H1 (cell line): ENCODE results near the gene BIRC2. TPM values are rescaled to one million over a fixed set of nuclear protein-coding genes. Genes with fewer than 3 reads are reported as not detected.

Source experiments
- CTCF ChIA-PET: fragments of 300-600 bp; sonication (Branson Sonifier 250); formaldehyde crosslinking; loops from one replicate; lab custom pipeline; 2021; ENCODE audit not compliant: partially characterized antibody; lab: Charles Lee
- POLR2A ChIA-PET: fragments of 300-600 bp; sonication (Branson Sonifier 250); formaldehyde crosslinking; loops from one replicate; lab custom pipeline; 2021; ENCODE audit warnings: inconsistent platforms; ENCODE audit not compliant: partially characterized antibody; lab: Charles Lee
- DNase-seq, 2 experiments: peaks; one replicate each; pipeline versions ENCODE4 v3.0.0 to v3.0.0-alpha.2; 2010 to 2022; ENCODE audit warnings: low spot score in 2 of 2, low read depth in 1 of 2, mixed read lengths in 1 of 2
- FAIRE-seq: peaks from 2 replicates; lab custom pipeline; 2011; peaks lifted over from hg19 to GRCh38; lab: Jason Lieb, UNC
- H2AFZ ChIP-seq: 2 replicates; pipeline ENCODE4 v1.8.1; 2012; ENCODE audit warnings: low read length, inconsistent platforms
- H2AK5ac ChIP-seq: 2 replicates; pipeline ENCODE4 v1.6.1; 2013; ENCODE audit warnings: low read depth, low read length
- H2BK120ac ChIP-seq: replicated peaks from 2 replicates; pipeline ENCODE3; 2013; ENCODE audit warnings: low read depth, low read length, inconsistent platforms
- H2BK12ac ChIP-seq: 2 replicates; pipeline ENCODE4 v1.6.1; 2013; ENCODE audit warnings: low read depth, low read length
- H2BK15ac ChIP-seq: 2 replicates; pipeline ENCODE4 v1.6.1; 2013; ENCODE audit warnings: low read length
- H2BK20ac ChIP-seq: 2 replicates; pipeline ENCODE4 v1.6.1; 2013; ENCODE audit warnings: low read length
- H2BK5ac ChIP-seq: 2 replicates; pipeline ENCODE4 v1.6.1; 2013; ENCODE audit warnings: low read depth, low read length
- H3K14ac ChIP-seq: 2 replicates; pipeline ENCODE4 v1.6.1; 2013; ENCODE audit warnings: inconsistent platforms; ENCODE audit not compliant: insufficient read length
- H3K18ac ChIP-seq: 2 replicates; pipeline ENCODE4 v1.6.1; 2013; ENCODE audit warnings: low read length; ENCODE audit errors: extremely low read depth
- H3K23ac ChIP-seq: 2 replicates; pipeline ENCODE4 v1.6.1; 2013; ENCODE audit warnings: inconsistent platforms; ENCODE audit not compliant: insufficient read length
- H3K23me2 ChIP-seq: 2 replicates; pipeline ENCODE4 v1.6.1; 2013; ENCODE audit warnings: low read depth, low read length
- H3K27ac ChIP-seq: 2 replicates; pipeline ENCODE4 v1.6.1; 2011; ENCODE audit warnings: low read depth, low read length, inconsistent platforms
- H3K27me3 ChIP-seq, 4 experiments: replicated peaks in 1 of 4; 1 replicate in 1 of 4; 2 replicates in 3 of 4; pipeline versions ENCODE4 v1.6.1 to v1.8.1; 2011 to 2013; ENCODE audit warnings: low read length in 3 of 4, mild to moderate bottlenecking in 3 of 4, inconsistent platforms in 2 of 4, mixed read lengths in 2 of 4, moderate library complexity in 1 of 4; ENCODE audit not compliant: control insufficient read depth in 3 of 4, insufficient read depth in 3 of 4; ENCODE audit errors: extremely low read depth in 1 of 4
- H3K36me3 ChIP-seq, 4 experiments: 2 replicates each; pipeline versions ENCODE4 v1.6.1 to v1.8.1; 2011 to 2013; ENCODE audit warnings: mild to moderate bottlenecking in 4 of 4, low read length in 3 of 4, moderate library complexity in 2 of 4, control low read depth in 1 of 4, inconsistent platforms in 1 of 4; ENCODE audit not compliant: insufficient read depth in 4 of 4, control insufficient read depth in 2 of 4
- H3K4ac ChIP-seq: replicated peaks from 2 replicates; pipeline ENCODE3; 2013; ENCODE audit warnings: low read length, low read depth, mixed read lengths, inconsistent platforms; ENCODE audit not compliant: insufficient read length
- H3K4me1 ChIP-seq, 4 experiments: replicated peaks in 1 of 4; 1 replicate in 1 of 4; 2 replicates in 3 of 4; pipeline versions ENCODE4 v1.6.1 to v1.8.1; 2011 to 2013; ENCODE audit warnings: low read length in 3 of 4, inconsistent platforms in 2 of 4, mixed read lengths in 1 of 4; ENCODE audit not compliant: insufficient read depth in 4 of 4, control insufficient read depth in 3 of 4
- H3K4me2 ChIP-seq, 2 experiments: 2 replicates each; pipeline versions ENCODE4 v1.6.1 to v1.8.1; 2011 to 2013; ENCODE audit warnings: low read depth in 2 of 2, low read length in 2 of 2, control low read depth in 1 of 2, inconsistent platforms in 1 of 2, mild to moderate bottlenecking in 1 of 2; ENCODE audit not compliant: insufficient read depth in 1 of 2
- H3K4me3 ChIP-seq, 4 experiments: fragments of 200-600, 300-600 bp in 1 of 4; sonication (generic), shearing (Covaris generic), sonication (Bioruptor Twin) in 1 of 4; 2 replicates each; pipeline versions ENCODE4 v1.5.1 to v1.8.1; 2011 to 2016; ENCODE audit warnings: low read length in 4 of 4, low read depth in 3 of 4, control low read depth in 2 of 4, inconsistent platforms in 2 of 4, mild to moderate bottlenecking in 2 of 4, mixed read lengths in 1 of 4, moderate library complexity in 1 of 4; ENCODE audit not compliant: insufficient read depth in 2 of 4; ENCODE audit errors: extremely low read depth in 1 of 4
- H3K56ac ChIP-seq: replicated peaks from 2 replicates; pipeline ENCODE3; 2013; ENCODE audit warnings: low read depth, mild to moderate bottlenecking, mixed read lengths, low read length, inconsistent platforms; ENCODE audit not compliant: insufficient read length
- H3K79me1 ChIP-seq: 2 replicates; pipeline ENCODE4 v1.6.1; 2013; ENCODE audit warnings: low read depth, low read length, control low read depth
- H3K79me2 ChIP-seq, 2 experiments: 2 replicates each; pipeline versions ENCODE4 v1.6.1 to v1.8.1; 2012 to 2013; ENCODE audit warnings: low read length in 2 of 2, mild to moderate bottlenecking in 2 of 2, inconsistent platforms in 1 of 2; ENCODE audit not compliant: insufficient read depth in 2 of 2, control insufficient read depth in 1 of 2
- H3K9ac ChIP-seq, 4 experiments: replicated peaks in 1 of 4; 1 replicate in 1 of 4; 2 replicates in 3 of 4; pipeline versions ENCODE4 v1.6.1 to v1.8.1; 2011 to 2013; ENCODE audit warnings: low read depth in 3 of 4, low read length in 3 of 4, control low read depth in 2 of 4, mild to moderate bottlenecking in 2 of 4, moderate library complexity in 2 of 4, inconsistent platforms in 1 of 4; ENCODE audit errors: extremely low read depth in 1 of 4
- H3K9me3 ChIP-seq, 2 experiments: 2 replicates each; pipeline versions ENCODE4 v1.6.1 to v1.8.1; 2012 to 2013; ENCODE audit warnings: mild to moderate bottlenecking in 2 of 2, moderate library complexity in 2 of 2, control low read depth in 1 of 2, inconsistent platforms in 1 of 2, low read depth in 1 of 2, low read length in 1 of 2, mixed read lengths in 1 of 2; ENCODE audit not compliant: insufficient read depth in 2 of 2
- H4K20me1 ChIP-seq, 2 experiments: replicated peaks in 1 of 2; 2 replicates each; pipeline versions ENCODE3 to v1.8.1; 2011 to 2013; ENCODE audit warnings: inconsistent platforms in 2 of 2, low read length in 2 of 2, mild to moderate bottlenecking in 1 of 2; ENCODE audit not compliant: insufficient read depth in 2 of 2, control insufficient read depth in 1 of 2
- H4K5ac ChIP-seq: 2 replicates; pipeline ENCODE4 v1.6.1; 2013; ENCODE audit warnings: low read length, low read depth, mixed read lengths, inconsistent platforms; ENCODE audit not compliant: insufficient read length
- H4K8ac ChIP-seq: 2 replicates; pipeline ENCODE4 v1.8.0; 2013; ENCODE audit warnings: mild to moderate bottlenecking, moderate library complexity, low read length, inconsistent platforms; ENCODE audit not compliant: insufficient read depth; ENCODE audit errors: extremely low read depth
- H4K91ac ChIP-seq: replicated peaks from 2 replicates; pipeline ENCODE3; 2013; ENCODE audit warnings: low read length, mixed read lengths, inconsistent platforms; ENCODE audit not compliant: insufficient read length
- ASH2L ChIP-seq: fragments of 200-600, 300-600 bp; sonication (generic); IDR thresholded peaks from one replicate; pipeline ENCODE4 v1.7.1; 2017; ENCODE audit warnings: low read length
- BRCA1 ChIP-seq: IDR thresholded peaks from 2 replicates; pipeline ENCODE4 v1.6.1; 2012; ENCODE audit warnings: low read depth, low read length, improper control_type of control experiment
- EP300 ChIP-seq, 2 experiments: IDR thresholded peaks; 1 replicate in 1 of 2; 2 replicates in 1 of 2; pipeline ENCODE4 v1.6.1; 2011 to 2012; ENCODE audit warnings: low read depth in 2 of 2, low read length in 2 of 2, mild to moderate bottlenecking in 2 of 2, borderline replicate concordance in 1 of 2, inconsistent platforms in 1 of 2, moderate library complexity in 1 of 2
- FOSL1 ChIP-seq: IDR thresholded peaks from 2 replicates; pipeline ENCODE4 v1.6.1; 2011; ENCODE audit warnings: mild to moderate bottlenecking, low read depth, low read length, moderate library complexity; ENCODE audit not compliant: insufficient read depth
- JUN ChIP-seq: IDR thresholded peaks from 2 replicates; pipeline ENCODE4 v1.6.1; 2011; ENCODE audit warnings: low read depth, mild to moderate bottlenecking, improper control_type of control experiment, low read length
- POLR2AphosphoS5 ChIP-seq: IDR thresholded peaks from 2 replicates; pipeline ENCODE4 v1.6.1; 2011; ENCODE audit warnings: low read depth, low read length
- RBBP5 ChIP-seq: IDR thresholded peaks from 2 replicates; pipeline ENCODE4 v1.7.1; 2012; ENCODE audit warnings: low read depth, mild to moderate bottlenecking, inconsistent platforms, low read length, moderate library complexity, borderline replicate concordance
- SAP30 ChIP-seq: fragments of 300-600 bp; sonication (generic); IDR thresholded peaks from 2 replicates; pipeline ENCODE4 v1.7.1; 2012; ENCODE audit warnings: low read length, moderate library complexity, mild to moderate bottlenecking, inconsistent platforms; ENCODE audit not compliant: insufficient read depth, insufficient replicate concordance
- SIN3A ChIP-seq, 2 experiments: IDR thresholded peaks in 1 of 2; conservative IDR thresholded peaks in 1 of 2; 2 replicates each; pipeline ENCODE4 v1.6.1; 2011 to 2012; ENCODE audit warnings: low read length in 2 of 2, improper control_type of control experiment in 1 of 2, low read depth in 1 of 2, mild to moderate bottlenecking in 1 of 2
- SP1 ChIP-seq: IDR thresholded peaks from 2 replicates; pipeline ENCODE4 v1.6.1; 2011; ENCODE audit warnings: low read depth, low read length
- SP2 ChIP-seq: IDR thresholded peaks from 2 replicates; pipeline ENCODE4 v1.6.1; 2012; ENCODE audit warnings: mild to moderate bottlenecking, low read length, inconsistent platforms
- TAF1 ChIP-seq: IDR thresholded peaks from 2 replicates; pipeline ENCODE4 v1.6.1; 2011; ENCODE audit warnings: mild to moderate bottlenecking, low read depth, low read length
- WGBS, 2 experiments: shearing (Covaris generic) in 1 of 2; methylation state at CpG; one replicate each; pipeline versions ENCODE4 v1.1.6 to v1.1.7; 2013 to 2015; ENCODE audit warnings: low lambda C conversion rate in 2 of 2, mixed read lengths in 2 of 2, inconsistent platforms in 1 of 2, low coverage in 1 of 2, missing lambda C conversion rate in 1 of 2; ENCODE audit not compliant: insufficient replicate concordance in 2 of 2, insufficient coverage in 1 of 2, insufficient read length in 1 of 2; ENCODE audit errors: extremely low coverage in 1 of 2, missing lambda C conversion rate in 1 of 2; 5-methylcytosine and 5-hydroxymethylcytosine counted together
- polyA plus RNA-seq, 7 experiments: library from polyadenylated mRNA; depleted of rRNA in 3 of 7; stranded (reverse) in 5 of 7; unstranded in 2 of 7; fragments of >200 nt in 5 of 7; fragments of 200-250 nt in 2 of 7; gene quantifications; 1 replicate in 5 of 7; 2 replicates in 1 of 7; 4 replicates in 1 of 7; pipeline versions ENCODE4 v1.2.1 to v1.2.3, GENCODE V29; 2011 to 2013; ENCODE audit warnings: missing spikeins in 2 of 7, mixed read lengths in 2 of 7
- total RNA-seq: library from RNA; stranded (reverse); fragmentation: NEBNext Ultra II Directional; extraction: Animal tissue kit (Norgen Biotek cat#: 25700); gene quantifications from 2 replicates; pipeline ENCODE4 v1.2.1, GENCODE V29; 2021
- TF ChIP-seq, protein P1 (sequence below): IDR thresholded peaks from 2 replicates; pipeline ENCODE4 v1.6.1; 2011; ENCODE audit warnings: low read length, improper control_type of control experiment

Gene BIRC2
- total and polyA plus RNA-seq, 2 of the 8 experiments (the other 6 are each of a cell fraction or from before 2014, with no cell fraction given) = 18.4 to 24.7 TPM

- H3K4me1 ChIP-seq = no peaks in the 10 kb centered on the region
- H3K14ac ChIP-seq = no peak overlapping the region
- no peak overlapping the region for H2AFZ ChIP-seq
- no peaks in the 10 kb centered on the region for H3K79me2 ChIP-seq
- CTCF ChIA-PET = interaction anchor here (0.7 to 12.4 kb wide), 5 partner anchors 9 to 73 kb away, joined by 3 to 115 read pairs (median 3); no protein-coding TSS in a partner anchor
- no peak overlapping the region for H2BK120ac ChIP-seq
- no peak overlapping the region for H3K18ac ChIP-seq
- no peak overlapping the region for H2BK5ac ChIP-seq
- no peak for TF ChIP-seq JUN
- no peak for TF ChIP-seq SAP30
- TF ChIP-seq, protein P1, sequence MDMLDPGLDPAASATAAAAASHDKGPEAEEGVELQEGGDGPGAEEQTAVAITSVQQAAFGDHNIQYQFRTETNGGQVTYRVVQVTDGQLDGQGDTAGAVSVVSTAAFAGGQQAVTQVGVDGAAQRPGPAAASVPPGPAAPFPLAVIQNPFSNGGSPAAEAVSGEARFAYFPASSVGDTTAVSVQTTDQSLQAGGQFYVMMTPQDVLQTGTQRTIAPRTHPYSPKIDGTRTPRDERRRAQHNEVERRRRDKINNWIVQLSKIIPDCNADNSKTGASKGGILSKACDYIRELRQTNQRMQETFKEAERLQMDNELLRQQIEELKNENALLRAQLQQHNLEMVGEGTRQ = no peak
- TF ChIP-seq BRCA1 = no peak
- TF ChIP-seq EP300 (IDR thresholded peaks at IDR 0.05; ENCODE audit: borderline replicate concordance in 1 of 2, low read depth in 2 of 2, low read length in 2 of 2) = no peak
- TF ChIP-seq SP2 = no peak
- no peak for TF ChIP-seq RBBP5
- TF ChIP-seq ASH2L = no peak
- no peak for TF ChIP-seq FOSL1
- TF ChIP-seq SP1 = no peak
- TF ChIP-seq SIN3A (conservative IDR thresholded peaks at IDR 0.05 in 1 of 2, IDR thresholded peaks at IDR 0.05 in 1 of 2; ENCODE audit: low read depth in 1 of 2, low read length in 2 of 2) = no peak
- no peak for TF ChIP-seq TAF1
- TF ChIP-seq POLR2AphosphoS5 = no peak
- H3K23me2 ChIP-seq = no peaks in the 10 kb centered on the region
- no peak overlapping the region for H3K23ac ChIP-seq
- DNase-seq (no peak), FAIRE-seq (no peak)
- H4K8ac ChIP-seq = no peak overlapping the region
- no peaks in the 10 kb centered on the region for H4K20me1 ChIP-seq
- no peak overlapping the region for H3K27ac ChIP-seq
- H2BK15ac ChIP-seq = no peak overlapping the region
- H3K27me3 ChIP-seq = no peaks in the 10 kb centered on the region
- no peaks in the 10 kb centered on the region for H3K79me1 ChIP-seq
- H3K36me3 ChIP-seq = peaks cover 0 to 17% (median 4%) of the 10 kb centered on the region in 4 experiments; a peak in 4 of 8 replicates
- no peak overlapping the region for H3K4ac ChIP-seq
- WGBS, 2 experiments = 89% methylated on average over 5 of the region's 5 CpGs; no CpG with 5 or more reads in 1 of the 2 experiments
- H3K56ac ChIP-seq = no peak overlapping the region
- no peak overlapping the region for H2BK12ac ChIP-seq
- no peak overlapping the region for H2BK20ac ChIP-seq
- H4K91ac ChIP-seq = no peak overlapping the region
- POLR2A ChIA-PET = no interaction called here
- H3K4me2 ChIP-seq = no peak overlapping the region
- no peak overlapping the region for H3K9ac ChIP-seq
- H4K5ac ChIP-seq = no peak overlapping the region
- no peaks in the 10 kb centered on the region for H3K9me3 ChIP-seq
- H2AK5ac ChIP-seq = no peak overlapping the region
- H3K4me3 ChIP-seq = no peak overlapping the region
Measured at GRCh38 chr11:102400603-102401002, 53.6 kb downstream of the BIRC2 start.
